Calu3 (cell line): ENCODE data around the gene MTARC1. TPM values are rescaled to one million over a fixed set of nuclear protein-coding genes. Genes with fewer than 3 reads are reported as not detected.

Experiments used
- BruUV-seq: library from RNA; stranded (reverse); fragments of 400-500 nt; replicated peaks from 2 replicates; lab custom pipeline; 2021; lab: Mats Ljungman, UMichigan
- CTCF ChIA-PET: fragments of 300-600 bp; sonication (Branson Sonifier 250); formaldehyde crosslinking; loops from one replicate; lab custom pipeline; 2022; ENCODE audit warnings: antibody characterized with exemption; lab: Charles Lee
- DNase-seq: peaks from one replicate; pipeline ENCODE4 v3.0.0; 2022
- H3K27ac Mint-ChIP-seq: one replicate; pipeline ENCODE4 v1.8.0; 2022; ENCODE audit warnings: mixed read lengths; ENCODE audit not compliant: unreplicated experiment
- H3K27me3 Mint-ChIP-seq: one replicate; pipeline ENCODE4 v1.8.0; 2022; ENCODE audit warnings: mixed read lengths; ENCODE audit not compliant: unreplicated experiment
- H3K36me3 Mint-ChIP-seq: one replicate; pipeline ENCODE4 v1.8.0; 2022; ENCODE audit warnings: mild to moderate bottlenecking, moderate library complexity, mixed read lengths; ENCODE audit not compliant: insufficient read depth, unreplicated experiment
- H3K4me1 Mint-ChIP-seq: one replicate; pipeline ENCODE4 v1.8.0; 2022; ENCODE audit warnings: mild to moderate bottlenecking, low read depth, mixed read lengths; ENCODE audit not compliant: unreplicated experiment
- H3K4me3 Mint-ChIP-seq: one replicate; pipeline ENCODE4 v1.8.0; 2022; ENCODE audit warnings: mild to moderate bottlenecking, low read depth, moderate library complexity, mixed read lengths; ENCODE audit not compliant: unreplicated experiment
- H3K9me3 Mint-ChIP-seq: one replicate; pipeline ENCODE4 v1.8.0; 2022; ENCODE audit warnings: low read depth, mixed read lengths; ENCODE audit not compliant: unreplicated experiment
- intact Hi-C: fragments of 100-400 bp; cut with micrococcal nuclease; formaldehyde crosslinking; loops from one replicate; pipeline ENCODE4 v1.10.0; 2022; ENCODE audit not compliant: unreplicated experiment
- total RNA-seq: library from RNA; stranded (reverse); gene quantifications from 2 replicates; pipeline ENCODE4 v1.2.3, GENCODE V29; 2022
- TF ChIP-seq, protein P1 (sequence below): fragments of 200-600 bp; IDR thresholded peaks from one replicate; pipeline ENCODE4 v1.8.0; 2022; ENCODE audit warnings: antibody characterized with exemption; ENCODE audit not compliant: unreplicated experiment

Gene MTARC1
- total RNA-seq, 1 experiment from 2014 or later: 21.3 TPM

DNA sequence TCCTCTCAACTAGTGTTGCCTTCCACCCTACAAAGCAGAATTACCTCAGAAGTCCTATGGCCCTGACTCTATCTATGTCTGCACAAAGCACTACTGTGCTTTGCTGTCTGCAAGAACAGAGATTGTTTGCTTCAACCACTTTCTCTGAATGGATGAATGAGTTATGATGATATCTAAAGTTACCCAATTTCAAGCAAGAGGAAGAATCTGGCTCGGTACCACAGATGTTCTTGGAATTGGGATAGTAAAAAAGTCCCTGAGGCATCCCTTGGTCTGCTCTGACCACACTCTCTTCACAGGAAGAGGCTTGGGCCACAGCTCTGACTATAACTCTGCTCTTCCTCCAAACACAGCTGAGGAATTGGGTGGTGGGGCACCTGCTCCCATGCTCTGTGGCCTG is 31.2 kb downstream of the MTARC1 start:
- Mint-ChIP-seq H3K27ac (no peak overlapping the region), H3K4me1 (no peaks in the 10 kb centered on the region), H3K27me3 (no peaks in the 10 kb centered on the region), H3K9me3 (no peaks in the 10 kb centered on the region), H3K4me3 (no peak overlapping the region), H3K36me3 (no peaks in the 10 kb centered on the region)
- intact Hi-C loops: no loop called here
- DNase-seq: no peak
- TF ChIP-seq, protein P1, sequence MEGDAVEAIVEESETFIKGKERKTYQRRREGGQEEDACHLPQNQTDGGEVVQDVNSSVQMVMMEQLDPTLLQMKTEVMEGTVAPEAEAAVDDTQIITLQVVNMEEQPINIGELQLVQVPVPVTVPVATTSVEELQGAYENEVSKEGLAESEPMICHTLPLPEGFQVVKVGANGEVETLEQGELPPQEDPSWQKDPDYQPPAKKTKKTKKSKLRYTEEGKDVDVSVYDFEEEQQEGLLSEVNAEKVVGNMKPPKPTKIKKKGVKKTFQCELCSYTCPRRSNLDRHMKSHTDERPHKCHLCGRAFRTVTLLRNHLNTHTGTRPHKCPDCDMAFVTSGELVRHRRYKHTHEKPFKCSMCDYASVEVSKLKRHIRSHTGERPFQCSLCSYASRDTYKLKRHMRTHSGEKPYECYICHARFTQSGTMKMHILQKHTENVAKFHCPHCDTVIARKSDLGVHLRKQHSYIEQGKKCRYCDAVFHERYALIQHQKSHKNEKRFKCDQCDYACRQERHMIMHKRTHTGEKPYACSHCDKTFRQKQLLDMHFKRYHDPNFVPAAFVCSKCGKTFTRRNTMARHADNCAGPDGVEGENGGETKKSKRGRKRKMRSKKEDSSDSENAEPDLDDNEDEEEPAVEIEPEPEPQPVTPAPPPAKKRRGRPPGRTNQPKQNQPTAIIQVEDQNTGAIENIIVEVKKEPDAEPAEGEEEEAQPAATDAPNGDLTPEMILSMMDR: no peak
- BruUV-seq: no TSS peak
- CTCF ChIA-PET: no interaction called here

DNA sequence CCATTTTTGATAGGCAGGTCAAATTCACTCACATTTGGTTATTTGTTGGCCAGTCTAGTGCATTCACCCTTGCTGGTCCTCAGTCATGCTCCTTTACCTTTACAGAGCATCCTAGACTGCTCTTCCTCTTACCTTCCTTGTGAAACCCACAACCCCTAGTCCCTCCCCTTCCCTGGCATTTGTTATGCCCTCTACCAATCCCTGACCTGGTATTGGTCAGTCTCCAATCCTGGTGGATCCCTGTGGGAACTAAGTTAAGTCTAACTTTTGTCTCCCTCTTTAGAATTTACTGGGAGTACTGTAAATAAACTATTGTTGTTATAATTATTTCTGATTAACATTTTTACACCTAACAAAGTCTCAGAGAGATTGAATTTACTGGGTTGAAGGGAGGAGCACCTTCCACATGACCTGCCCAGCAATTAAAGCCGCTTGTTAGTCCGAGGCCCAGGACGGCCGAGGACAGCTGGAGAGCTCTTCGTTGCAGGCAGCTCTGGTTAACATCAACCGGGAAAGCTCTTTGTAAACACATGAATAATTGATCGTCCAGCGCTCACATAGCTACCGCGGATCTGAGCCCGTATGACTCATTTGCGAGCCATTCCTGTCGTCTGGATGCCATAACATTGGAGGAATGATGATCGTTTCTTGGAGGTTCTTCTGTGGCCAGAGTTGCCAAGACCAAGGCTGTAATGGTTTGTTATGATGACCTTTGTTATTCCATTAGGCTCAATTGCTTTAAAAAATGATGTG is 31.9 kb downstream of the MTARC1 start:
- CTCF ChIA-PET: no interaction called here
- H3K9me3 Mint-ChIP-seq: no peaks in the 10 kb centered on the region
- no peaks in the 10 kb centered on the region for H3K4me1 Mint-ChIP-seq
- DNase-seq: no peak
- H3K4me3 Mint-ChIP-seq: no peak overlapping the region
- no TSS peak for BruUV-seq
- H3K27ac Mint-ChIP-seq: no peak overlapping the region
- no peaks in the 10 kb centered on the region for H3K36me3 Mint-ChIP-seq
- intact Hi-C loops: no loop called here
- H3K27me3 Mint-ChIP-seq: no peaks in the 10 kb centered on the region
- TF ChIP-seq, protein P1: no peak

DNA sequence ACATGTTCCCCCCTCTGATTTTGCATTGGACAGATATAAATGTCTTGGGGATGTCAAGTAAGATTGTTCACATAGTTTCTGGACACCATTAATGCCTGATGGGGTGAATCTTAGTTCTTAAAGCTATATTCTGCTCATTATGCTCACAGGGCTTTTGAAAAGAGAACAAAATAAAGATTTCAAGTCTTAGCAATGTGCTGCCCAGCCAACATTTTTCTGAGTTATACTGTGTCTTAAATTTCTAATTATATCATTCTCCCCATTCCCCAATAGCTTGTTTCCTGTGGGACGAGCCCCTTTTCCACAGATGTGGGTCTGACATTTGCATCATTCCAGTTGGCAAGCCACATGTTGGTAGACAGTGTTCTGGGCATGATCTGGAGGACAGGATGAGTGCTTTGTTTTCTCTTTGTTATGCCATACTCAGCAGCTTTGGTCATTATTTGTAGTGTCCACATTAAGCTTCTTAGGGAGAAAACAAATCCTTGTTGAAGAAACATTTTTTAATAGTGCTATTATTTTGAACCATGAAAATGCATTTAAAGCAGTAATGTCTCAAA is 32.8 kb downstream of the MTARC1 start:
- Mint-ChIP-seq H3K36me3 (no peaks in the 10 kb centered on the region), H3K4me3 (no peak overlapping the region), H3K9me3 (no peaks in the 10 kb centered on the region), H3K4me1 (no peaks in the 10 kb centered on the region), H3K27me3 (no peaks in the 10 kb centered on the region), H3K27ac (no peak overlapping the region)
- no TSS peak for BruUV-seq
- intact Hi-C loops: no loop called here
- DNase-seq: no peak
- TF ChIP-seq, protein P1: no peak
- CTCF ChIA-PET: no interaction called here

DNA sequence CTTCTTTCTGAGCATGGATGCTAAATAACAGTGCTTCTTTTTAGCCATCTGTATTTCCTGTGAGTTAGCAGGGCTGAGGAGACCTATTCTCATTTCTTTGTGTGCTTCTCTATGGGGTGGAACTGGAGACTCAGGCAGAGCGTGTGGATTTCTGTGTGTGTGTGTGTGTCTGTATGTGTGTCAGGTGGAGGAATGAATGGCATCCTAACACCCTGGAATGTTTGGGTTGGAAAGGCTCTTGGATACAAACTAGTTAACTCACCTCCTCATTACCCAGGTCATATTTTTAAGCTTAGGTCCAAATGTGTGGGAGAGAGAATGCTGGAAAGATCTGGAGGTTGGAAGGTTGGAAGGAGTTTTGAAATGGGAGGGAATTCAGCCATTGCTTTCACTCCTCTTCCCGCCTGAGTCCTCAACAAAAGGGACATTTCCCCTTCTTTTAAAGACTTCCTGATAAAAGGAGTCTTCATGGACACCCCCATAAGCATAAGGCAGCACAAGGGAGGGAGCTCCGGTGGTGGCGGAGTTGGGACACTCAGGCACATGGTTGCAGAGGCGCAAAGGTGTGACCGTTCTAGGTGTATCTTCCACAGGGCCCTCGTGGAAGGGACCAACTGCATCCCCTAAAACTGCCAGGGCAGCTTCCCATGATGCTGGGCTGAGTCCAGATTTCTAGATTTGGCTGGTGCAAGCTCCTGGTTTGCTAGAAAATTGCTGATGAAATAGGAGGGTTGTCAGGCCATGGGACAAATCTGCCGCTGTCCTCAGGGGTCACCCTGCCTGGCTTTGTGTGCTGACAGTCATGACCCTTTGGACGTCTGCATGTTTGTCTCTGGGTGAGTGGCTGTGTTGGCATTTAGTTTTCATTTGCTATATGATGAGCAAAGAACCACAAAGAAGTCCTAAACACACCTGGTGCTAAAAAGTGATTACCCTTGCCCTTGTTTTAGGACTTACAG is 37.6 kb downstream of the MTARC1 start:
- H3K4me1 Mint-ChIP-seq: peaks cover 7% of the 10 kb centered on the region
- no peak overlapping the region for H3K4me3 Mint-ChIP-seq
- H3K27ac Mint-ChIP-seq: no peak overlapping the region
- no peak for DNase-seq
- intact Hi-C loops: no loop called here
- H3K27me3 Mint-ChIP-seq: peaks cover 7% of the 10 kb centered on the region
- TF ChIP-seq, protein P1: no peak
- H3K9me3 Mint-ChIP-seq: no peaks in the 10 kb centered on the region
- no TSS peak for BruUV-seq
- CTCF ChIA-PET: interaction anchor here (0.6 kb wide), 1 partner anchor 8 kb away, joined by 3 read pairs; no protein-coding TSS in a partner anchor
- no peaks in the 10 kb centered on the region for H3K36me3 Mint-ChIP-seq
